GM12892 (cell line): ENCODE data around the gene HADHA.

ENCODE experiments used
- POLR2A ChIP-seq: IDR thresholded peaks from 2 replicates; pipeline ENCODE4 v1.6.1; 2011; ENCODE audit warnings: low read depth, low read length, control low read depth
- POLR2AphosphoS5 ChIP-seq: IDR thresholded peaks from 2 replicates; pipeline ENCODE4 v1.6.1; 2011; ENCODE audit warnings: low read depth, low read length, control low read depth
- TAF1 ChIP-seq: IDR thresholded peaks from 2 replicates; pipeline ENCODE4 v1.6.1; 2011; ENCODE audit warnings: low read depth, mild to moderate bottlenecking, control low read depth, low read length, borderline replicate concordance

- TF ChIP-seq TAF1 (no peak), POLR2A (no peak), POLR2AphosphoS5 (no peak)
Observed at GRCh38 chr2:26144031-26144430, 100.4 kb downstream of the HADHA start.
